Measurements from ENCODE around the gene MED31.

The MED31 gene

DNA sequence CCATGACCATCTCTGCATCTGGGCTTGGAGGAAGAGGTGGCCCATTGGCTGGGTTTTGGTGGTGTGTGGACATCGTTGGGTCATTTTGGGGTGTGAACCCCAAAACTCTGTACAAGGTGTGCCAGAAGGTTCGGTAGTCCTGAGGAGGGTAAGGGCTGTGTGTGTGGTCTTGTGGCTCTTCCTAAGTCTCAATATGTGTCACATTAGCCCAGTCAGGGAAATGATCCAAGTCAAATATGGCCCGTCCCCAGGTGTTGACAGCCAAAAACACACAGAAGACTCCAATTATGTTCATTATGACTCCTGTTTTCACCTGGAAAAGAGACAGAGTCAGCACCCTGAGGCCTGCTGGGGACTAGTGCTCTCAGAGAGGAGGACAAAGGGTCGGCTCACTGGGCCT is 34.6 kb upstream of the MED31 start:
- Histone ChIP-seq H3K27ac (no peak overlapping the region), H3K4me1 (no peaks in the 10 kb centered on the region), H3K4me3 (no peak overlapping the region), H3K36me3 (no peaks in the 10 kb centered on the region), H3K9me3 (no peaks in the 10 kb centered on the region), H3K27me3 (peaks cover 0 to 36% of the 10 kb centered on the region in 2 donors)
- intact Hi-C loops (cut with DNase I; ENCODE audit: low total_unique reads), result no loop called here
- TF ChIP-seq, protein P1, sequence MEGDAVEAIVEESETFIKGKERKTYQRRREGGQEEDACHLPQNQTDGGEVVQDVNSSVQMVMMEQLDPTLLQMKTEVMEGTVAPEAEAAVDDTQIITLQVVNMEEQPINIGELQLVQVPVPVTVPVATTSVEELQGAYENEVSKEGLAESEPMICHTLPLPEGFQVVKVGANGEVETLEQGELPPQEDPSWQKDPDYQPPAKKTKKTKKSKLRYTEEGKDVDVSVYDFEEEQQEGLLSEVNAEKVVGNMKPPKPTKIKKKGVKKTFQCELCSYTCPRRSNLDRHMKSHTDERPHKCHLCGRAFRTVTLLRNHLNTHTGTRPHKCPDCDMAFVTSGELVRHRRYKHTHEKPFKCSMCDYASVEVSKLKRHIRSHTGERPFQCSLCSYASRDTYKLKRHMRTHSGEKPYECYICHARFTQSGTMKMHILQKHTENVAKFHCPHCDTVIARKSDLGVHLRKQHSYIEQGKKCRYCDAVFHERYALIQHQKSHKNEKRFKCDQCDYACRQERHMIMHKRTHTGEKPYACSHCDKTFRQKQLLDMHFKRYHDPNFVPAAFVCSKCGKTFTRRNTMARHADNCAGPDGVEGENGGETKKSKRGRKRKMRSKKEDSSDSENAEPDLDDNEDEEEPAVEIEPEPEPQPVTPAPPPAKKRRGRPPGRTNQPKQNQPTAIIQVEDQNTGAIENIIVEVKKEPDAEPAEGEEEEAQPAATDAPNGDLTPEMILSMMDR (IDR thresholded peaks at IDR 0.05), result no peak
- no peak for DNase-seq

DNA sequence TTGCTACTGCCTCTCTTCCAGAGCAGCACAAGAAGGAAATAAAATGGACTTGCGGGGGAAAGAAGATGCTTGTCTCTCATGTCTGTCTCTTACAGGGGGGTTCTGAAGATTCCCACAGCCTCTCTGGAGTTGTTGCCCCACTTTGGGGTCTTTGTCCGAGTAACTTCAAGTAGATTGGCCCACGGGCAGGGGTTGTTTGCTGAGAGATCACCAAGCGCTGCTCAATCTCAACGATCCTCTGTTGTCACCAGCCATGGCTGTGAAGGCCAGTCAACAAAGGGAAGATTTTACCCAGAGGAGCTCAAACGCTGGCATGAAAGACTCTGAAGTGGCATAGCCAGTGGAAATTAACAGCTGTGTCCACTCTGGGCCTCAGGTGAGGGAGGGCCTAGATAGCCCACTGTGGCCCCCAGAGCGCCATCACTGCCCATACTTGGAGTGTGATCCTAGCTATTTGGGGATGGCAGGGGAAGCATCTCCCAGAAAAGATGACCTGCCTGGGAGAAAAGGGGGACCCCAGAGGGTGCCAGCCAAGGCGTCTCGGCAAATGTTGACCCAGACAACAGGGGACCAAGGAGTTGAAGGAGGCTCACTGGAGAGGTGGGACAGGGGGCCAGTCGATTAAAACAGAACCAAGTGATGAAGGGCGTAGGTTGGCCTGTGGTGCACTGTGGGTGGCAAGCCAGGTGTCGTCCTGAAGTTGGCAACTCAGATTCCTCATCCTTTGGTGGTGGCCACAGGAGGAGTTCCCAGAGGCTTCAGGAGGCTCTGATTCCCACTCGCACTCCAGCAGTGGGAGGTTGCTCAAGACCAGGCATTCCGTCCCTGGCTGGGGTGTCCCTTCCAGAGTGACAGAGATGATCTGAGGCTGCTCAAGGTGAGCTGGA is 33.7 kb upstream of the MED31 start:
- TF ChIP-seq, protein P1 (IDR thresholded peaks at IDR 0.05), result no peak
- Histone ChIP-seq H3K4me1 (no peaks in the 10 kb centered on the region), H3K27me3 (peaks cover 0 to 29% of the 10 kb centered on the region in 2 donors), H3K27ac (no peak overlapping the region), H3K9me3 (no peaks in the 10 kb centered on the region), H3K4me3 (no peak overlapping the region), H3K36me3 (no peaks in the 10 kb centered on the region)
- intact Hi-C loops (cut with DNase I; ENCODE audit: low total_unique reads), result no loop called here
- no peak for DNase-seq

DNA sequence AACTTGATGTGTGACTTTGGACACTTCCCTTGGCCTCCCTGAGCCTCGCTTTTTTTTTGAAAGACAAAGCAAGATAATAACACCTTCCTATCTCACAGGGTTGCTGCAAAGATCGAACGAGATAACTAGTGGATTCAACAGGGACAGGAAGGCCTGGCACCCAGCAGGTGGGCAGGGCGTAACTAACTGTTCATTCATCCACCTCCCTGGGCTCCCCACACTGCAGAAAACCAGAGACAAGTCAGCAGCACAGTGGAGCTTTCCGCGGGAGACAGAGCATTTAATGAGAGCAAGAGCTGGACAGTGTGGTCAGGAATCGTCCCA is 33.0 kb upstream of the MED31 start:
- intact Hi-C loops (cut with DNase I; ENCODE audit: low total_unique reads), result no loop called here
- H3K27me3 ChIP-seq, result peaks cover 0 to 30% of the 10 kb centered on the region in 2 donors

DNA sequence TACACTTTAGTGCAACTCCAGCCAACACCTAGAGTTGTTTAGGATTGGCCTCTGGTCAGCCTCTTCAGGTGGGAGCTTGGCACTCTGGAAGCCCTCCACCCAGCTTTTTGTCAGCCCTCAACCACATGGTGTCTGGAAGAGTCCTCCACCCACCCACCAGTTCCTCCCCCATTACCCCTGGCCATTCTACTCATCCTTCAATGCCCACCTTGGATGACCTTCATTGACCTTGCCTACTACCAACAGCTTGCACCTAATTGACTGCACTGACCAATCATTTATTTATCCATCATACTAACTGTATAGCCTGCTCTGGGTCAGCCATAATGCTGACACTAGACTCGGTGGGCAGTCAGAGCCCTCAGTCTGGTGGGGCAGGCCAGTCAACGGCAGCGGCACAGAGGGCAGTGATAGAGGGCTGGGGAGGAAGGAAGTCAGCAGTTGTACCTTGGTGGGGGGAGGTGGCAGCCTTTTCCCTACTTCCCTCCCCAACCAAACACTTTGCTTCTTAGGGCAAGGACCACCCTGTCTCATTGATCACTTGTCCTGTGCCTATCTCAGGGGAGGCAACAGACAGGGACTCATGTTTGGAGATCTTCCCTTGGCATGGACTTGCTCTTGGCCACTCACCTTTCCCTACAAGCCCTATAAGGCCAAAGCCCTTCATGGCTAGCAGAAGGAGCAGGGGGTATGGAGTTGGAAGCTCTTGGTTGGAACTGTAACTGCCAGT is 32.5 kb upstream of the MED31 start:
- no peaks in the 10 kb centered on the region for H3K4me1 ChIP-seq
- no peaks in the 10 kb centered on the region for H3K36me3 ChIP-seq
- DNase-seq, result no peak
- no peak overlapping the region for H3K4me3 ChIP-seq
- TF ChIP-seq, protein P1 (IDR thresholded peaks at IDR 0.05), result no peak
- H3K9me3 ChIP-seq, result no peaks in the 10 kb centered on the region
- intact Hi-C loops (cut with DNase I; ENCODE audit: low total_unique reads), result no loop called here
- no peak overlapping the region for H3K27ac ChIP-seq
- peaks cover 0 to 30% of the 10 kb centered on the region in 2 donors for H3K27me3 ChIP-seq

More for the DNA sequence above, 33.0 kb upstream of the MED31 start:
- H3K9me3 ChIP-seq, result no peaks in the 10 kb centered on the region
- H3K4me1 ChIP-seq, result no peaks in the 10 kb centered on the region
- H3K27ac ChIP-seq, result no peak overlapping the region
- no peak for DNase-seq
- H3K4me3 ChIP-seq, result no peak overlapping the region
- TF ChIP-seq, protein P1 (IDR thresholded peaks at IDR 0.05), result no peak
- H3K36me3 ChIP-seq, result no peaks in the 10 kb centered on the region

DNA sequence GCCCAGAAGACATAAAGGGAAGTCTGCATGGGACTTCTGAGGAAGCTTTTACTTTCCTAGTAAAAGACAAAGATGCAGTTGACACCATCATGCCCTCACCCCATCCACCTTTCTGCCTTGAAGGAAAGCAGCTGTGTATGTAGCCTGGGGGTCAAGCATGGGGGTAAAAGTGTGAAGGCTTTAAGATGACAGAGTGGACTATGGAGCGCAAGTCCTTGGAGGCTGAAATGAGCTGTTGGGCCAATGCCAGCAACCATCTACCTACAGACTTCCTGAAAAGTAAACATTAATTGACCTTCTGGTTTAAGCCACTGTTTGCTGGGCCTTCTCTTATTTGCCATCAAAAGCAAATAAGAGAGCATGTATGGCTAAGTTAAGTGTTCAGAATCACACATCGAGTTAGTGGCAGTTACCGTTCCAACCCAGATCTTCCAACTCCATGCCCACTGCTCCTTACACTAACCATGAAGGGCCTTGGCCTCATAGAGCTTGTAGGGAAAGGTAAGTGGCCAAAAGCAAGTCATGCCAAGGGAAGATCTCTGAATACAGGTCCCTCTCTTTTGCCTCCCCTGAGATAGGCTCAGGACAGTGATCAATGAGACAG is 31.8 kb upstream of the MED31 start:
- intact Hi-C loops (cut with DNase I; ENCODE audit: low total_unique reads), result no loop called here
- TF ChIP-seq, protein P1 (IDR thresholded peaks at IDR 0.05), result no peak
- no peaks in the 10 kb centered on the region for H3K9me3 ChIP-seq

More for the DNA sequence above, 31.8 kb upstream of the MED31 start:
- no peak overlapping the region for H3K4me3 ChIP-seq
- no peak overlapping the region for H3K27ac ChIP-seq
- no peaks in the 10 kb centered on the region for H3K36me3 ChIP-seq
- peaks cover 0 to 33% of the 10 kb centered on the region in 2 donors for H3K27me3 ChIP-seq
- H3K4me1 ChIP-seq, result no peaks in the 10 kb centered on the region
- DNase-seq, result no peak
